T-cell (primary cell): ENCODE data around the gene AZI2. TPM values are rescaled to one million over a fixed set of nuclear protein-coding genes. Genes with fewer than 3 reads are reported as not detected.

ENCODE experiments used
- ATAC-seq, 4 experiments: fragments of 200-7000 bp in 3 of 4; fragments of 150-1000 bp in 1 of 4; cut with Tn5 transposase; replicated peaks in 1 of 4; 1 replicate in 3 of 4; 2 replicates in 1 of 4; pipeline ENCODE4 v1.10.0; 2021; ENCODE audit warnings: moderate library complexity in 3 of 4, mild to moderate bottlenecking in 2 of 4, moderate number of reproducible peaks in 1 of 4
- CTCF ChIA-PET, 2 donors: fragments of 300-600 bp; sonication (Branson Sonifier 250); formaldehyde crosslinking; loops; one replicate each; lab custom pipeline; 2022; ENCODE audit warnings: antibody characterized with exemption in 2 of 2; lab: Charles Lee
- POLR2A ChIA-PET, 2 donors: fragments of 300-600 bp; sonication (Branson Sonifier 250); formaldehyde crosslinking; loops; one replicate each; lab custom pipeline; 2022; ENCODE audit warnings: antibody characterized with exemption in 2 of 2; lab: Charles Lee
- DNase-seq, 35 experiments: peaks; one replicate each; pipeline versions ENCODE4 v3.0.0 to v3.0.0-alpha.2; 2013 to 2023
- H3K27ac ChIP-seq: one replicate; pipeline ENCODE4 v1.5.1; 2013; ENCODE audit warnings: low read length
- H3K27me3 ChIP-seq, 2 experiments: replicated peaks in 1 of 2; 1 replicate in 1 of 2; 2 replicates in 1 of 2; pipeline versions ENCODE4 v1.6.1 to v1.7.0; 2013; ENCODE audit warnings: low read length in 1 of 2, mixed read lengths in 1 of 2; ENCODE audit not compliant: control insufficient read depth in 2 of 2, insufficient read depth in 2 of 2; ENCODE audit errors: extremely low read depth in 1 of 2
- H3K36me3 ChIP-seq, 2 donors: 1 replicate in 1 of 2; 2 replicates in 1 of 2; pipeline versions ENCODE4 v1.6.1 to v1.7.0; 2013; ENCODE audit warnings: low read length in 1 of 2; ENCODE audit not compliant: control insufficient read depth in 2 of 2, insufficient read depth in 1 of 2; ENCODE audit errors: extremely low read depth in 1 of 2
- H3K4me1 ChIP-seq, 2 experiments: 1 replicate in 1 of 2; 2 replicates in 1 of 2; pipeline versions ENCODE4 v1.6.1 to v1.7.0; 2013; ENCODE audit warnings: low read length in 2 of 2, mixed read lengths in 1 of 2; ENCODE audit not compliant: insufficient read depth in 2 of 2, control insufficient read depth in 1 of 2; ENCODE audit errors: extremely low read depth in 1 of 2
- H3K4me3 ChIP-seq, 2 donors: 1 replicate in 1 of 2; 2 replicates in 1 of 2; pipeline versions ENCODE4 v1.5.1 to v1.7.0; 2013; ENCODE audit warnings: mild to moderate bottlenecking in 2 of 2, low read length in 1 of 2, moderate library complexity in 1 of 2; ENCODE audit not compliant: control insufficient read depth in 1 of 2; ENCODE audit errors: extremely low read depth in 1 of 2
- H3K9me3 ChIP-seq: 2 replicates; pipeline ENCODE4 v1.7.0; 2013
- H3K27ac Mint-ChIP-seq, 2 donors: one replicate each; pipeline ENCODE4 v1.8.0; 2020 to 2021; ENCODE audit warnings: mild to moderate bottlenecking in 2 of 2, mixed read lengths in 2 of 2
- H3K27me3 Mint-ChIP-seq, 2 donors: one replicate each; pipeline ENCODE4 v1.8.0; 2021 to 2022; ENCODE audit warnings: mixed read lengths in 2 of 2
- H3K36me3 Mint-ChIP-seq: one replicate; pipeline ENCODE4 v1.8.0; 2021; ENCODE audit warnings: mixed read lengths
- H3K4me1 Mint-ChIP-seq, 3 donors: one replicate each; pipeline ENCODE4 v1.8.0; 2020 to 2022; ENCODE audit warnings: mixed read lengths in 3 of 3, mild to moderate bottlenecking in 1 of 3
- H3K4me3 Mint-ChIP-seq, 3 donors: one replicate each; pipeline ENCODE4 v1.8.0; 2020 to 2022; ENCODE audit warnings: mild to moderate bottlenecking in 3 of 3, mixed read lengths in 3 of 3, moderate library complexity in 3 of 3
- H3K9me3 Mint-ChIP-seq, 3 donors: one replicate each; pipeline ENCODE4 v1.8.0; 2020 to 2022; ENCODE audit warnings: mixed read lengths in 3 of 3
- whole genome bisulfite sequencing: methylation state at CpG from one replicate; pipeline ENCODE4 v1.1.5; 2013; ENCODE audit warnings: missing lambda C conversion rate; ENCODE audit not compliant: insufficient coverage; 5-methylcytosine and 5-hydroxymethylcytosine counted together
- total RNA-seq, 35 experiments: library from RNA in 6 of 35; stranded (reverse) in 6 of 35; fragments of 120-200 nt in 1 of 35; gene quantifications; one replicate each; pipeline versions ENCODE4 v1.2.1 to v1.2.4 and lab custom pipeline; 2013 to 2026

The AZI2 gene
- total RNA-seq, result 10 to 100 TPM; 29.5 to 38.6 (median 30.6) TPM
- 47.3 TPM for total RNA-seq (2013)
- 21.6 to 90.1 (median 36.3) reads per million in 29 experiments for total RNA-seq (lab: John Stamatoyannopoulos, UW)

- Histone ChIP-seq H3K27me3 (no peaks in the 10 kb centered on the region), H3K9me3 (peaks cover 4% of the 10 kb centered on the region), H3K4me3 (peak within 1 kb of the TSS; percentile 92 to 95), H3K36me3 (peaks cover 0 to 4% of the 10 kb centered on the region in 2 donors), H3K27ac (peak within 1 kb of the TSS; percentile 94), H3K4me1 (peaks cover 12 to 26% of the 10 kb centered on the region in 2 experiments)
- H3K9me3 Mint-ChIP-seq, result peaks cover 0 to 10% (median 6%) of the 10 kb centered on the region in 3 donors
- H3K4me1 Mint-ChIP-seq, result peaks cover 47 to 65% (median 55%) of the 10 kb centered on the region in 3 donors
- H3K4me3 Mint-ChIP-seq, result peak within 1 kb of the TSS; percentile 88 to 99 (median 96)
- no peaks in the 10 kb centered on the region for H3K27me3 Mint-ChIP-seq
- peak within 1 kb of the TSS; percentile 95 to 99 for H3K27ac Mint-ChIP-seq
- under 1% methylated on average over 80 of the region's 83 CpGs for WGBS
- ChIA-PET POLR2A (interaction anchor here in 1 of 2 donors (0.5 to 1.7 kb wide), 9 partner anchors 9 to 977 kb away, joined by 3 to 20 read pairs (median 4); no protein-coding TSS in a partner anchor), CTCF (interaction anchor here (0.6 to 2.2 kb wide), 11 partner anchors 12 to 668 kb away, joined by 3 to 19 read pairs (median 4); no protein-coding TSS in a partner anchor)
- ATAC-seq (peak; percentile 89 to 97 (median 92)), DNase-seq (peak; percentile 81 to 95 (median 88))
- peaks cover 18% of the 10 kb centered on the region for H3K36me3 Mint-ChIP-seq
Observed at GRCh38 chr3:28348629-28349468, at the start of gene AZI2, which contains the start of gene ZCWPW2. AZI2 (minus strand) TSS chr3:28348824; CDS start chr3:28340617, 8,207 bp downstream. ZCWPW2 (plus strand) TSS chr3:28348721; CDS start chr3:28413069, 64,348 bp downstream.

- no peaks in the 10 kb centered on the region for H3K4me1 ChIP-seq
- H3K27ac ChIP-seq, result no peak overlapping the region
- Mint-ChIP-seq H3K36me3 (peaks cover 16% of the 10 kb centered on the region), H3K9me3 (peaks cover 16 to 44% (median 16%) of the 10 kb centered on the region in 3 donors), H3K27me3 (no peaks in the 10 kb centered on the region), H3K27ac (no peak overlapping the region), H3K4me1 (no peaks in the 10 kb centered on the region), H3K4me3 (no peak overlapping the region)
- H3K27me3 ChIP-seq, result no peaks in the 10 kb centered on the region
- ATAC-seq (no peak), DNase-seq (no peak)
- WGBS, result no CpG with 5 or more reads among the region's 1 CpG
- no peaks in the 10 kb centered on the region for H3K9me3 ChIP-seq
- H3K36me3 ChIP-seq, result no peaks in the 10 kb centered on the region
- H3K4me3 ChIP-seq, result no peak overlapping the region
- POLR2A ChIA-PET, result interaction anchor here in 1 of 2 donors (0.7 kb wide), 1 partner anchor 607 kb away, joined by 4 read pairs; no protein-coding TSS in a partner anchor
- CTCF ChIA-PET, result interaction anchor here in 1 of 2 donors (0.9 kb wide), 1 partner anchor 677 kb away, joined by 3 read pairs; no protein-coding TSS in a partner anchor
Observed at GRCh38 chr3:28388978-28389377, 40.4 kb upstream of the AZI2 start.

- H3K4me1 Mint-ChIP-seq, result no peaks in the 10 kb centered on the region
- POLR2A ChIA-PET, result interaction anchor here in 1 of 2 donors (0.6 kb wide), 1 partner anchor 573 kb away, joined by 4 read pairs; no protein-coding TSS in a partner anchor
- ATAC-seq, result no peak
Observed at GRCh38 chr3:28386049-28386448, 37.4 kb upstream of the AZI2 start.

GRCh38 chr3:28376424-28376823, 27.8 kb upstream of the AZI2 start:
- no peaks in the 10 kb centered on the region for H3K36me3 ChIP-seq
- H3K27me3 ChIP-seq, result no peaks in the 10 kb centered on the region
- H3K4me3 ChIP-seq, result no peak overlapping the region
- H3K4me3 Mint-ChIP-seq, result no peak overlapping the region
- H3K4me1 ChIP-seq, result no peaks in the 10 kb centered on the region
- WGBS, result no CpG with 5 or more reads among the region's 4 CpGs
- H3K27me3 Mint-ChIP-seq, result peaks cover 0 to 4% of the 10 kb centered on the region in 2 donors
- CTCF ChIA-PET, result no interaction called here
- H3K4me1 Mint-ChIP-seq, result no peaks in the 10 kb centered on the region
- H3K36me3 Mint-ChIP-seq, result no peaks in the 10 kb centered on the region
- no peaks in the 10 kb centered on the region for H3K9me3 ChIP-seq
- no peak overlapping the region for H3K27ac Mint-ChIP-seq
- ATAC-seq, result no peak
- peaks cover 7 to 14% (median 12%) of the 10 kb centered on the region in 3 donors for H3K9me3 Mint-ChIP-seq
- H3K27ac ChIP-seq, result no peak overlapping the region
- POLR2A ChIA-PET, result no interaction called here
- DNase-seq, result no peak

More at GRCh38 chr3:28386049-28386448, 37.4 kb upstream of the AZI2 start:
- Histone ChIP-seq H3K4me3 (no peak overlapping the region), H3K9me3 (no peaks in the 10 kb centered on the region), H3K27me3 (no peaks in the 10 kb centered on the region), H3K27ac (no peak overlapping the region), H3K4me1 (no peaks in the 10 kb centered on the region), H3K36me3 (no peaks in the 10 kb centered on the region)
- CTCF ChIA-PET, result interaction anchor here in 1 of 2 donors (0.6 kb wide), 1 partner anchor 764 kb away, joined by 3 read pairs; no protein-coding TSS in a partner anchor
- no CpG with 5 or more reads among the region's 5 CpGs for WGBS
- H3K36me3 Mint-ChIP-seq, result peaks cover 12% of the 10 kb centered on the region
- no peak overlapping the region for H3K27ac Mint-ChIP-seq
- no peak for DNase-seq
- H3K9me3 Mint-ChIP-seq, result peaks cover 2 to 19% (median 11%) of the 10 kb centered on the region in 3 donors
- H3K4me3 Mint-ChIP-seq, result no peak overlapping the region
- no peaks in the 10 kb centered on the region for H3K27me3 Mint-ChIP-seq

GRCh38 chr3:28349469-28350000, 911 bp upstream of the AZI2 start:
- no peaks in the 10 kb centered on the region for H3K27me3 ChIP-seq
- peaks cover 21% of the 10 kb centered on the region for H3K36me3 Mint-ChIP-seq
- peak overlapping the region; percentile 94 for H3K27ac ChIP-seq
- H3K27me3 Mint-ChIP-seq, result no peaks in the 10 kb centered on the region
- ChIA-PET POLR2A (interaction anchor here (0.5 to 1.7 kb wide), 10 partner anchors 10 to 978 kb away, joined by 3 to 20 read pairs (median 3); no protein-coding TSS in a partner anchor), CTCF (interaction anchor here (0.6 to 2.2 kb wide), 6 partner anchors 13 to 666 kb away, joined by 3 to 19 read pairs (median 6); no protein-coding TSS in a partner anchor)
- H3K9me3 ChIP-seq, result peaks cover 6% of the 10 kb centered on the region
- ATAC-seq, result no peak
- peaks cover 12 to 26% of the 10 kb centered on the region in 2 experiments for H3K4me1 ChIP-seq
- peaks cover 0 to 4% of the 10 kb centered on the region in 2 donors for H3K36me3 ChIP-seq
- peak overlapping the region; percentile 95 to 99 for H3K27ac Mint-ChIP-seq
- H3K4me3 Mint-ChIP-seq, result peak overlapping the region; percentile 88 to 99 (median 96)
- WGBS, result no CpG with 5 or more reads among the region's 13 CpGs
- H3K4me3 ChIP-seq, result peak overlapping the region; percentile 92 to 95
- H3K9me3 Mint-ChIP-seq, result peaks cover 0 to 14% (median 9%) of the 10 kb centered on the region in 3 donors
- H3K4me1 Mint-ChIP-seq, result peaks cover 47 to 63% (median 53%) of the 10 kb centered on the region in 3 donors
- no peak for DNase-seq
